Measurements from ENCODE around the gene PROP1.
"Not testable (repeated sequence)": the region's sequence is repeated elsewhere in the genome, so short reads cannot be mapped to it uniquely, and the experiment has no call there.

Gene PROP1

GRCh38 chr5:177963966-177964365 is 32.1 kb downstream of the PROP1 start:
- H3K4me1 ChIP-seq (ENCODE audit: control insufficient read depth, insufficient read depth, low read length), result no peaks in the 10 kb centered on the region
- no peaks in the 10 kb centered on the region for H3K27me3 ChIP-seq (replicated peaks; ENCODE audit: control insufficient read depth, insufficient read depth, low read length)
- H3K4me3 ChIP-seq (ENCODE audit: low read length), result no peak overlapping the region
- no peak overlapping the region for H3K9ac ChIP-seq (ENCODE audit: low read length)
- no peak for DNase-seq (ENCODE audit: low read depth)
- no peaks in the 10 kb centered on the region for H3K36me3 ChIP-seq (ENCODE audit: control insufficient read depth, insufficient read depth, low read length, severe bottlenecking)
- H3K9me3 ChIP-seq (ENCODE audit: control insufficient read depth, low read length), result no peaks in the 10 kb centered on the region

GRCh38 chr5:177959315-177959714 is 36.7 kb downstream of the PROP1 start:
- DNase-seq (ENCODE audit: low read depth), result no peak
- no peak overlapping the region for H3K4me3 ChIP-seq (ENCODE audit: low read length)
- H3K36me3 ChIP-seq (ENCODE audit: control insufficient read depth, insufficient read depth, low read length, severe bottlenecking), result no peaks in the 10 kb centered on the region
- H3K9me3 ChIP-seq (ENCODE audit: control insufficient read depth, low read length), result no peaks in the 10 kb centered on the region
- no peak overlapping the region for H3K9ac ChIP-seq (ENCODE audit: low read length)
- H3K4me1 ChIP-seq (ENCODE audit: control insufficient read depth, insufficient read depth, low read length), result no peaks in the 10 kb centered on the region
- H3K27me3 ChIP-seq (replicated peaks; ENCODE audit: control insufficient read depth, insufficient read depth, low read length), result no peaks in the 10 kb centered on the region

- Histone ChIP-seq H3K36me3 (ENCODE audit: control insufficient read depth, insufficient read depth, low read length, severe bottlenecking) (no peaks in the 10 kb centered on the region), H3K9ac (ENCODE audit: low read length) (no peak overlapping the region), H3K27me3 (replicated peaks; ENCODE audit: control insufficient read depth, insufficient read depth, low read length) (no peaks in the 10 kb centered on the region), H3K4me1 (ENCODE audit: control insufficient read depth, insufficient read depth, low read length) (no peaks in the 10 kb centered on the region), H3K9me3 (ENCODE audit: control insufficient read depth, low read length) (no peaks in the 10 kb centered on the region), H3K4me3 (ENCODE audit: low read length) (no peak overlapping the region)
- no peak for DNase-seq (ENCODE audit: low read depth)
These were observed 37.3 kb downstream of the PROP1 start for GRCh38 chr5:177958696-177959095.

- Histone ChIP-seq H3K4me3 (ENCODE audit: low read length) (no peak overlapping the region), H3K27me3 (replicated peaks; ENCODE audit: control insufficient read depth, insufficient read depth, low read length) (no peaks in the 10 kb centered on the region), H3K36me3 (ENCODE audit: control insufficient read depth, insufficient read depth, low read length, severe bottlenecking) (no peaks in the 10 kb centered on the region), H3K4me1 (ENCODE audit: control insufficient read depth, insufficient read depth, low read length) (no peaks in the 10 kb centered on the region), H3K9ac (ENCODE audit: low read length) (no peak overlapping the region), H3K9me3 (ENCODE audit: control insufficient read depth, low read length) (no peaks in the 10 kb centered on the region)
- no peak for DNase-seq (ENCODE audit: low read depth)
These were observed 38.8 kb downstream of the PROP1 start for GRCh38 chr5:177957241-177957640.

GRCh38 chr5:177953101-177953500 is 42.9 kb downstream of the PROP1 start:
- not testable (repeated sequence) for H3K4me3 ChIP-seq (ENCODE audit: low read length); H3K9me3 ChIP-seq (ENCODE audit: control insufficient read depth, low read length); H3K9ac ChIP-seq (ENCODE audit: low read length); DNase-seq (ENCODE audit: low read depth); H3K4me1 ChIP-seq (ENCODE audit: control insufficient read depth, insufficient read depth, low read length); H3K27me3 ChIP-seq (replicated peaks; ENCODE audit: control insufficient read depth, insufficient read depth, low read length); H3K36me3 ChIP-seq (ENCODE audit: control insufficient read depth, insufficient read depth, low read length, severe bottlenecking)

GRCh38 chr5:177949656-177950055 is 46.4 kb downstream of the PROP1 start:
- H3K27me3 ChIP-seq (replicated peaks; ENCODE audit: control insufficient read depth, insufficient read depth, low read length), result not testable (repeated sequence)

GRCh38 chr5:177949065-177949464 is 47.0 kb downstream of the PROP1 start:
- H3K36me3 ChIP-seq (ENCODE audit: control insufficient read depth, insufficient read depth, low read length, severe bottlenecking); H3K4me3 ChIP-seq (ENCODE audit: low read length); H3K4me1 ChIP-seq (ENCODE audit: control insufficient read depth, insufficient read depth, low read length); H3K27me3 ChIP-seq (replicated peaks; ENCODE audit: control insufficient read depth, insufficient read depth, low read length); H3K9me3 ChIP-seq (ENCODE audit: control insufficient read depth, low read length); H3K9ac ChIP-seq (ENCODE audit: low read length); DNase-seq (ENCODE audit: low read depth): not testable (repeated sequence)

More at GRCh38 chr5:177949656-177950055, 46.4 kb downstream of the PROP1 start:
- DNase-seq (ENCODE audit: low read depth); H3K36me3 ChIP-seq (ENCODE audit: control insufficient read depth, insufficient read depth, low read length, severe bottlenecking); H3K4me1 ChIP-seq (ENCODE audit: control insufficient read depth, insufficient read depth, low read length); H3K9ac ChIP-seq (ENCODE audit: low read length); H3K4me3 ChIP-seq (ENCODE audit: low read length); H3K9me3 ChIP-seq (ENCODE audit: control insufficient read depth, low read length): not testable (repeated sequence)

- not testable (repeated sequence) for H3K9ac ChIP-seq (ENCODE audit: low read length)
These were observed 48.1 kb downstream of the PROP1 start for GRCh38 chr5:177947912-177948311.

GRCh38 chr5:177945601-177946283 is 50.3 kb downstream of the PROP1 start:
- not testable (repeated sequence) for H3K4me1 ChIP-seq (ENCODE audit: control insufficient read depth, insufficient read depth, low read length); H3K36me3 ChIP-seq (ENCODE audit: control insufficient read depth, insufficient read depth, low read length, severe bottlenecking); H3K4me3 ChIP-seq (ENCODE audit: low read length); H3K27me3 ChIP-seq (replicated peaks; ENCODE audit: control insufficient read depth, insufficient read depth, low read length); DNase-seq (ENCODE audit: low read depth); H3K9ac ChIP-seq (ENCODE audit: low read length); H3K9me3 ChIP-seq (ENCODE audit: control insufficient read depth, low read length)

More at GRCh38 chr5:177947912-177948311, 48.1 kb downstream of the PROP1 start:
- not testable (repeated sequence) for DNase-seq (ENCODE audit: low read depth); H3K36me3 ChIP-seq (ENCODE audit: control insufficient read depth, insufficient read depth, low read length, severe bottlenecking); H3K4me1 ChIP-seq (ENCODE audit: control insufficient read depth, insufficient read depth, low read length); H3K4me3 ChIP-seq (ENCODE audit: low read length); H3K27me3 ChIP-seq (replicated peaks; ENCODE audit: control insufficient read depth, insufficient read depth, low read length); H3K9me3 ChIP-seq (ENCODE audit: control insufficient read depth, low read length)

- H3K27me3 ChIP-seq (replicated peaks; ENCODE audit: control insufficient read depth, insufficient read depth, low read length); DNase-seq (ENCODE audit: low read depth); H3K9ac ChIP-seq (ENCODE audit: low read length); H3K9me3 ChIP-seq (ENCODE audit: control insufficient read depth, low read length); H3K4me1 ChIP-seq (ENCODE audit: control insufficient read depth, insufficient read depth, low read length); H3K36me3 ChIP-seq (ENCODE audit: control insufficient read depth, insufficient read depth, low read length, severe bottlenecking); H3K4me3 ChIP-seq (ENCODE audit: low read length): not testable (repeated sequence)
These were observed 50.9 kb downstream of the PROP1 start for GRCh38 chr5:177945145-177945544.

- H3K36me3 ChIP-seq (ENCODE audit: control insufficient read depth, insufficient read depth, low read length, severe bottlenecking); H3K27me3 ChIP-seq (replicated peaks; ENCODE audit: control insufficient read depth, insufficient read depth, low read length); H3K4me1 ChIP-seq (ENCODE audit: control insufficient read depth, insufficient read depth, low read length); H3K9ac ChIP-seq (ENCODE audit: low read length); H3K9me3 ChIP-seq (ENCODE audit: control insufficient read depth, low read length): not testable (repeated sequence)
- peak overlapping the region; percentile 66 for H3K4me3 ChIP-seq (ENCODE audit: low read length)
- peak; percentile 38 for DNase-seq (ENCODE audit: low read depth)
These were observed 52.0 kb downstream of the PROP1 start for GRCh38 chr5:177943805-177944736.
